ENCODE measurements around the gene CNPY1.

Gene CNPY1

DNA sequence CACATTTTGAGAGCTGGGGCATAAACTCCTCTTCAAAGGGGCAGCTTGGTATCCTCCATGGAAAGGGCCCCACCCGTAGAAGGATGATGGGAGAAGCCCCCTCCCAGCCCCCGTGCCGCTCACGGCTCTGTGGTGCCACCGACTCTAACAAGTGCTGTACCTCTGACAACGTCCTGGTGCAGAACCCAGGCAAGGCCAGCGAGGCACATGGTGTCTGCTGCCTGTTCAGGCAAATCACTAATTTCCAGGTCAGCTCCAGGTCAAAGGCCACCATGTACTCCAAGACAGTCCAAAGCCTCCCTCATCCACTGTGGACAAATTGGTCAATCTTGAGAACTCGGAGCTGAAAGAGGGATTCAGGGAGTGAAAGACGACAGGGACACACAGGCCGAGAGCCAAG, 11.4 kb upstream of the CNPY1 start:
- DNase-seq: no peak

GRCh38 chr7:155556763-155557162, 10.4 kb upstream of the CNPY1 start:
- DNase-seq: no peak

- no peak for DNase-seq
Measured at GRCh38 chr7:155555116-155555695, 8.8 kb upstream of the CNPY1 start.

- DNase-seq: no peak
Measured at GRCh38 chr7:155553871-155554270, 7.5 kb upstream of the CNPY1 start.

DNA sequence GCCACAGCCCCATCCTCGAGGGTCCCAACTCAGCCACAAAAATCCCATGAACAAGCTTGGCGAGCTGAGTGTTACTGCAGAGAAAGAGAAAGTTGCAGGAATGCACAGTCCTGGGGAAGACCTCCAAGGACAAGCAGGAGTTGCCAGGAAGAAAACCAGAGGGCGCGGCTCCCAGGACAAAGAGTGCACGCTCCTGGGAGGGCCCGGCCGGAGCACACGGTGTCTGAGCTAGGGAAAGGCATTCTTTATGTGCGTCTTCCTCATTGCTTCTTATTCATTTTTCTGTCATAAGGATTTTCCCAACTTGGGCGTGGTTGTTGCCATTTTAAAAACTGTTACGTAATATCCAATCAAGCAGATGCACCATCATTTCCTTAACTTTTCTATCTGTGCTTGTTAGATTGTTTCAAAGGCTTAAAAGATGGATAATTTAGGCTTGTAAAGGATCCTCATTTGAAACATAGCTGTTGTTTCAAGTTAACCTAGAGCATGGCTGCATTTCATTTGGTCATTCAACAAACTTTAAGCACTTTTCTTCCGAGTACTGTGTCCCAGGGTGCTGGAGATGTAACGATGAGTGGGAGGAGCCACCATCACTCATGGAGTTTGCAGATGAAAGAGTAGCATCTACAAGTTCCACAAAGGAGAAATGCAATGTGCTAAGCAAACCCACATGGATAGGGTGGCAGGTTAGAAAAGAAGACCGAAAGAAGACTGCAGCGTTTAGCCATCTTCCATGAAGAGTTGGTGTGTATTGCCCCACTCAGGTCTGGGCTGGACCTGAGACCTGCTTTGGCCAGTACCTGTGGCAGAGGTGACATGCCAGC, 5.6 kb upstream of the CNPY1 start:
- no peak for DNase-seq

DNA sequence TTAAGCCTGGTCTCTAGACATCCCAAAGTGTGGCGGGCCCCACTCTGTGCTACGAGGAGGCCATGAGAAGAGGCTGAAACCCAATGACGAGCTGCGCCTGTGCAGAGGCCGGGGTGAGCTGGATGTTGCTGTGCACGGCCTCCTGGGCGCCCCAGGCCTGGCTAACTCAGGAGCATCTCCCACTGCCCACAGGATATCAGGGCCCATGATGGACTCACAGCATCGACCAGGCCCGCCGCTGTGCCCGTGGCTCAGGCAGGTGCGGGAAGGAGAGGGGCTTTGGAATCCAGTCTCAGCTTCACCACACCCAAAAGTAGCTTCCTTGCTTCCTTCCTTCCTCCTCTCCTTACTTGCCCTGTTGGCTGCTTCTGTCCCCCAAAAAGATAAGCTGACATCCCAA, 4.6 kb upstream of the CNPY1 start:
- DNase-seq: no peak

GRCh38 chr7:155549226-155549625, 2.9 kb upstream of the CNPY1 start:
- DNase-seq: no peak

- no peak for DNase-seq
Measured at GRCh38 chr7:155547161-155547791, 917 bp upstream of the CNPY1 start.

- DNase-seq: no peak
Measured at GRCh38 chr7:155545348-155545747, 1.0 kb downstream of the CNPY1 start.

GRCh38 chr7:155544485-155544884, 1.9 kb downstream of the CNPY1 start:
- DNase-seq: no peak

DNA sequence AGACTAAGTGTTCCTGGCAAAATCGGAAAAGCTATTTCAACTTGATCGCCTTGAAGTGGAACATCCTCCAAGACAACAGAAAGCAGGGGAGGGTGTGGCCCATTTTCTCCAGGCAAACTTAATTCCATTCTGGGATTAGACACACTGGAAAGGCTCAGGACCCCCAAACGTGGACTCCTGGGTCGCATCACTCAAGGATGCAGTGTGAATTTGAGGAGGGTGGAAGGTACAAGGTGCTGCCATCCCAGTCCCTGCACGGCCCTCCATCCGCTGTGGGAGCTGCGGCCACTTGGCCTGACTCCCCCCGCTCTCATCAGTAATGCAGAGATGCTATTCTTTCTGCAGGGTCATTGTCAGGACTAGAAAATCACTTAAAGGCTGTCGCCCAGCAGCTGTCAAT, 2.4 kb downstream of the CNPY1 start:
- DNase-seq: no peak

DNA sequence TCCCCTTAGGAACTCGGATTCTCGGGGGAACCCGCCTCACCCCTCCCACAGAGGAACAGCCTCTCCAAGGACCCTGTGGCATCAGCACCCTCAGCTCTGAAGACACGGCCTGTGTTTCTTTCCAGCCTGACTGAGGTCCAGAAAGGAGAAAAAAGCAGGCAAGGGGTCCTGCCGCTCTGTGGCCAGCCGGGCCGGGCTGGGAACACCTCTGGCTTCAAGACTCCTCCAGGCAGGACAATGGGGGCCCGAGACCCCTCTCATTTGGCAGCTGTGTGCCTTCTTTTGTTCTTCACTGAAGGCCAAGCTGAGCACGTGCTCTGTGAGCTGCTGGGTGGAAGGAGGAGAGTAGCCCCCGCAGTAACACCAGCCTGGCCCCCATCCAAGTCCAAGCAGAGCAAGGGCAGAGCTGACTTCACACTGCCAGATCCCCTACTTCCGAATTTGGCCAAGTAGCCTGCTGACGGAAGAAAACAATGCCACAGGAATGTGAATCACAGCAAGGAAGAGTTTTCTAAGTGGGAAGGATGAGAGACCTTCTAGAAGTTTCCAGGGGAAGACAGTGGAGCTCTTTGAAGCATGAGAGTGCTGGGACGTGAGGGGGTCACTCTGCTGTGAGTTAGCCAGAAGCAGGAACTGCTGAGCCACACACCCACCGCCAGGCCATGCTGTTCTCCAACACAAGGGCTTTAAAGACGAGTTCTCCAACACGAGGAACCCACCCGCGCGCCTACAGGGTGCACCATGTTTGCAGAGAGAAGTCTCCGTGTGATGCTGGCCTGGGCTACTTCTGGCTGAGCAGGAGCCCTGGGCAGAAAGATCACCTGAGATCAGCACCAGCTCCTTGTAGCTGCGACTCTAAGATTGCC, 3.1 kb downstream of the CNPY1 start:
- no peak for DNase-seq

GRCh38 chr7:155541986-155542675, 4.2 kb downstream of the CNPY1 start:
- no peak for DNase-seq

GRCh38 chr7:155540553-155540952, 5.8 kb downstream of the CNPY1 start:
- no peak for DNase-seq

DNA sequence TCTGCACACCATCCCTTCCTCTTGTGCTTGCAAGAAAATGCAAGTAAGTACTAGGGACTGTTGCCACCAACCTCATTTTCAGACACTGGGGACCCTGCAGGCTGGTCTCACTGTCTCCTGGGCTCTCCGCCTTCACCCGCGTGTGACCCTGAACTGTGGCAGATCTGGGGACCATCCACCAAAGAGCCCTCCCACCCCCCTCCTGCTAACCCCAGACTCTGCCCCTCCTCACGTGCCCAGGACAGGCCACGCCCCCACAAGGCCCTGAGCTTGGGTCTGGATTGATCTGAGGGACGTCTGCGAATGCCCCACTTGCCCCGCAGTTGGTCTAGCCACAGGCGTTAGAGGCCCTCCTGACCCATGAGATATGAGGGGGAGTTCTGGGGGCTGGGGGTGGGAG, 8.1 kb downstream of the CNPY1 start:
- DNase-seq: no peak

GRCh38 chr7:155536451-155536850, 9.9 kb downstream of the CNPY1 start:
- DNase-seq: no peak

DNA sequence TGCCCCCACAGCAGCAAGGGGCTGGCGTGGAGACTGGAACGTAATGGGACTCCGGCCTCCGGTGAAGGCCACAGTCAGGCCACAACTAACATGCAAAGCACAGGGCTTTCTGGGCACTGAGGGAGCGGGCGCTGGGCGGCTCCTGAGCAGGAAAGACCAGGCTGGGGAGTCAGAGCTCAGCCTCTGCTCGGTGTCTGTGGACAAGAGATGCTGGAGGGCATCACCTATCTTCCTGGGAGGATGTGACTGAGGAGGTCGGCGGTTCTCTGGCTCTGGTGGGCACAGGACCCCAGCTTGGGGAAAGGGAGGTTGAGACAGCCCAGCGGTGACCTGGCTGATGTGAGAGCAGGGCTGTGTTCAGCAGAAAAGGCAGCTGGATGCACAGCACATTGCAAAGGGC, 11.7 kb downstream of the CNPY1 start:
- no peak for DNase-seq

DNA sequence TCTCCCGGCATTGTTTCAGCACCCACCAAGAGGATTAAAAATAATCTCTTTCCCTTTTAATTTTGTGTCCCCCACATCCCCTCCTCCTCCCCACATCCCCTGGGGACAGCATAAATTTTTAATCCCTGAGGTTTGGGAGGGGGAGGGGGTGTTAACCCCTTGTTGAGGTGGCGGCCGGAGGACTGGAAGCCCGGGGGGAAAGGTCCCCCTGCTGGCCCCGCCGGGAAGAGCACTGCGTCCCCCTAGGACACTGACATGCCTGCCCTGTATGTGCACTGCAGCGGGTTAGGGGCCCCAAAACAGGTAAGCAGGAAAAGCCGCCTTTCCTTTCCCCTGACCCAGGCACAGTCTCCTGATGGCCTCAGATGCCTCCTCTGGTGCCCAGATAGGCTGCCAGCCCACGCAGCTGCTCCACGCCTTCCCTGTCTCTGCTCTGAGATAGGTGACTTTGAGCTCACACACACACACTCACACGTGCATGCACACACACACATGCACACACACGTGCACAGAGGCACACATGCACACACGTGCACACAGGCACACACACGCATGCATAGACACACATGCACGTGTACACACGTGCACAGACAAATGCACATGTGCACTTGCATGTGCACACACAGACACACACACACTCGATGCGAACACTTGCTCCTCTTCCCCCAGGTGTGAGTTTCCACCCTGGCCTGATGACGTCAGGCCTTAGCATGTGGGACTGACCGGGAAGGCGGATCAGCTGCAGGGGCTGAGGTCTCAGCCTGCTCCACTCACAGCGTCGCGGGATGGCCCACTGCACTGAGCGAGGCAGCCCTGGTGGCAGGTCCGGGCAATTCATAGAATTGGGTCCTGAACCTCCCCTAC, 12.3 kb downstream of the CNPY1 start:
- DNase-seq: no peak

- no peak for DNase-seq
Measured at GRCh38 chr7:155533120-155533826, 13.1 kb downstream of the CNPY1 start.

- DNase-seq: no peak
Measured at GRCh38 chr7:155532792-155533119, 13.6 kb downstream of the CNPY1 start.

GRCh38 chr7:155531681-155532080, 14.7 kb downstream of the CNPY1 start:
- no peak for DNase-seq
